ENCODE measurements around the gene RBM10. TPM values are rescaled to one million over a fixed set of nuclear protein-coding genes. Genes with fewer than 3 reads are reported as not detected.

RBM10 gene
- total and polyA plus RNA-seq, 2 donors (not counting 3 experiments of a cell fraction or from before 2014, with no cell fraction given), result 37.3 to 51.5 TPM

DNA sequence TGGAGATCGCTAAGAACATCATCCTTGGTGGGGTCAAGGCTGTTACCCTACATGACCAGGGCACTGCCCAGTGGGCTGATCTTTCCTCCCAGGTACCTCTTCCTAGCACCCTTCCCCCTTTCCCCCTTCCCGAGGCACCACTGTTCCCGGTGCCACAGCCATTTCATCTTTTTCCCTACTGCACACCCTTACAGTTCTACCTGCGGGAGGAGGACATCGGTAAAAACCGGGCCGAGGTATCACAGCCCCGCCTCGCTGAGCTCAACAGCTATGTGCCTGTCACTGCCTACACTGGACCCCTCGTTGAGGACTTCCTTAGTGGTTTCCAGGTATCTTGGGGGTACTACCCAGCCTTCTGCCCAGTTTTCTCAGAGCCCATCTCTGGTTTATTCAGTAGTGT lies 54.3 kb downstream of the RBM10 start:
- POLR2A ChIA-PET, result no interaction called here

More for the DNA sequence above, 54.3 kb downstream of the RBM10 start:
- Histone ChIP-seq H3K9me3 (replicated peaks; ENCODE audit: control insufficient read depth, insufficient read depth, low read length) (no peaks in the 10 kb centered on the region), H3K27me3 (ENCODE audit: control insufficient read depth in 2 of 2, insufficient read depth in 2 of 2, low read length in 2 of 2) (no peaks in the 10 kb centered on the region), H2AFZ (ENCODE audit: low read depth, low read length) (no peak overlapping the region), H3K79me2 (ENCODE audit: control insufficient read depth, insufficient read depth, low read length) (peaks cover 53% of the 10 kb centered on the region), H3K4me3 (replicated peaks in 1 of 3; ENCODE audit: insufficient read depth in 1 of 3, low read depth in 1 of 3, low read length in 3 of 3) (no peak overlapping the region), H4K20me1 (replicated peaks; ENCODE audit: control insufficient read depth, extremely low read depth, insufficient read depth, low read length) (no peaks in the 10 kb centered on the region), H3K9me1 (replicated peaks; ENCODE audit: control insufficient read depth, extremely low read depth, insufficient read depth, low read length) (no peaks in the 10 kb centered on the region), H3K4me1 (ENCODE audit: control insufficient read depth, extremely low read depth, insufficient read depth, low read length) (peaks cover 23% of the 10 kb centered on the region), H3K9ac (replicated peaks; ENCODE audit: extremely low read depth, insufficient read depth, low read length) (no peak overlapping the region), H3K4me2 (ENCODE audit: insufficient read depth, low read length) (no peak overlapping the region), H3K36me3 (ENCODE audit: control insufficient read depth in 2 of 2, extremely low read depth in 1 of 2, insufficient read depth in 2 of 2, low read length in 2 of 2) (peaks cover 12 to 47% of the 10 kb centered on the region in 2 experiments), H3K27ac (ENCODE audit: insufficient read depth, low read depth, low read length) (no peak overlapping the region)
- intact Hi-C loops (cut with micrococcal nuclease), result no loop called here
- TF ChIP-seq FOS (IDR thresholded peaks at IDR 0.05; ENCODE audit: borderline replicate concordance, insufficient read depth, low read length), result no peak
- TF ChIP-seq CTCF (IDR thresholded peaks at IDR 0.05; ENCODE audit: extremely low read depth in 1 of 2, insufficient read depth in 1 of 2, low read depth in 1 of 2, low read length in 2 of 2), result no peak
- TF ChIP-seq MYC (IDR thresholded peaks at IDR 0.05; ENCODE audit: low read depth, low read length), result no peak
- TF ChIP-seq JUN (IDR thresholded peaks at IDR 0.05; ENCODE audit: borderline replicate concordance, insufficient read depth, insufficient read length, low read depth), result no peak
- no peak for TF ChIP-seq POLR2A (IDR thresholded peaks at IDR 0.05; ENCODE audit: low read depth, low read length)
- TF ChIP-seq POLR2AphosphoS5 (IDR thresholded peaks at IDR 0.05; ENCODE audit: insufficient read depth, low read depth, low read length), result no peak
- TF ChIP-seq GATA2 (IDR thresholded peaks at IDR 0.05; ENCODE audit: insufficient read depth, insufficient read length, low read depth, low read length), result no peak
- no peak for TF ChIP-seq EZH2 (IDR thresholded peaks at IDR 0.05; ENCODE audit: borderline replicate concordance, low read depth, low read length, severe bottlenecking)
- TF ChIP-seq MAX (IDR thresholded peaks at IDR 0.05; ENCODE audit: insufficient read depth, insufficient read length), result no peak
- dilution Hi-C loops (cut with MboI; ENCODE audit: extremely low pct_ligation_motif_present, low sequenced_read_pairs), result no loop called here
- DNase-seq (ENCODE audit: low read depth, low spot score) (no peak), FAIRE-seq (no peak)
- BruUV-seq (replicated peaks), result no TSS peak
- CTCF ChIA-PET, result no interaction called here

Data from endothelial cell of umbilical vein (primary cell).